ENCODE data around the gene RPS21. TPM values are rescaled to one million over a fixed set of nuclear protein-coding genes. Genes with fewer than 3 reads are reported as not detected.

RPS21 gene
- total and polyA plus RNA-seq, 2 experiments from 2014 or later, result 639 to 1,039 TPM

GRCh38 chr20:62374331-62375152 lies 12.4 kb upstream of the RPS21 start:
- WGBS, 2 experiments (ENCODE audit: low coverage in 1 of 2, low lambda C conversion rate in 2 of 2, missing lambda C conversion rate in 2 of 2), result 38 to 40% methylated on average over 24 of the region's 24 CpGs
- Histone ChIP-seq H3K36me3 (ENCODE audit: low read depth) (no peaks in the 10 kb centered on the region), H3K27ac (no peak overlapping the region), H3K79me2 (ENCODE audit: insufficient read depth) (no peaks in the 10 kb centered on the region), H3K9ac (no peak overlapping the region), H4K20me1 (ENCODE audit: insufficient read depth) (no peaks in the 10 kb centered on the region), H3K9me3 (ENCODE audit: low read depth) (no peaks in the 10 kb centered on the region), H3F3A (ENCODE audit: insufficient read depth) (no peaks in the 10 kb centered on the region), H3K4me3 (no peak overlapping the region), H3K9me2 (ENCODE audit: insufficient read depth) (no peaks in the 10 kb centered on the region), H3K4me2 (ENCODE audit: unreplicated experiment) (no peak overlapping the region), H3K27me3 (replicated peaks; ENCODE audit: insufficient read depth) (no peaks in the 10 kb centered on the region), H2AFZ (no peak overlapping the region), H3K4me1 (ENCODE audit: insufficient read depth) (peaks cover 9% of the 10 kb centered on the region)
- TF ChIP-seq EZH2phosphoT487 (IDR thresholded peaks at IDR 0.05; ENCODE audit: insufficient read depth, low read depth), result no peak
- no peak for TF ChIP-seq EZH2 (IDR thresholded peaks at IDR 0.05; ENCODE audit: insufficient read depth, poor library complexity, severe bottlenecking)
- no peak for DNase-seq
- in situ Hi-C loops (cut with MboI), result loop anchor here (25.0 kb wide), 1 partner anchor 362 kb away; no protein-coding TSS in a partner anchor

- Histone ChIP-seq H3K9ac (no peak overlapping the region), H3K27me3 (replicated peaks; ENCODE audit: insufficient read depth) (no peaks in the 10 kb centered on the region), H3K79me2 (ENCODE audit: insufficient read depth) (no peaks in the 10 kb centered on the region), H3F3A (ENCODE audit: insufficient read depth) (no peaks in the 10 kb centered on the region), H3K4me3 (no peak overlapping the region), H3K36me3 (ENCODE audit: low read depth) (no peaks in the 10 kb centered on the region), H2AFZ (no peak overlapping the region), H3K4me2 (ENCODE audit: unreplicated experiment) (no peak overlapping the region), H3K27ac (no peak overlapping the region), H3K9me3 (ENCODE audit: low read depth) (no peaks in the 10 kb centered on the region), H3K4me1 (ENCODE audit: insufficient read depth) (peaks cover 10% of the 10 kb centered on the region), H4K20me1 (ENCODE audit: insufficient read depth) (no peaks in the 10 kb centered on the region), H3K9me2 (ENCODE audit: insufficient read depth) (no peaks in the 10 kb centered on the region)
- TF ChIP-seq EZH2 (IDR thresholded peaks at IDR 0.05; ENCODE audit: insufficient read depth, poor library complexity, severe bottlenecking) (no peak), EZH2phosphoT487 (IDR thresholded peaks at IDR 0.05; ENCODE audit: insufficient read depth, low read depth) (no peak)
- DNase-seq, result peak; percentile 53
- WGBS, 2 experiments (ENCODE audit: low coverage in 1 of 2, low lambda C conversion rate in 2 of 2, missing lambda C conversion rate in 2 of 2), result 54 to 56% methylated on average over 22 to 25 of the region's 26 CpGs
- in situ Hi-C loops (cut with MboI), result loop anchor here (25.0 kb wide), 1 partner anchor 364 kb away; no protein-coding TSS in a partner anchor
These were observed 10.5 kb upstream of the RPS21 start for GRCh38 chr20:62376112-62377063.

GRCh38 chr20:62377064-62377461 lies 9.8 kb upstream of the RPS21 start:
- TF ChIP-seq EZH2phosphoT487 (IDR thresholded peaks at IDR 0.05; ENCODE audit: insufficient read depth, low read depth), result no peak
- TF ChIP-seq EZH2 (IDR thresholded peaks at IDR 0.05; ENCODE audit: insufficient read depth, poor library complexity, severe bottlenecking), result no peak
- H3K4me2 ChIP-seq (ENCODE audit: unreplicated experiment), result no peak overlapping the region

GRCh38 chr20:62377615-62378178 lies 9.2 kb upstream of the RPS21 start:
- no peaks in the 10 kb centered on the region for H3K9me3 ChIP-seq (ENCODE audit: low read depth)
- no peaks in the 10 kb centered on the region for H3K27me3 ChIP-seq (replicated peaks; ENCODE audit: insufficient read depth)
- H4K20me1 ChIP-seq (ENCODE audit: insufficient read depth), result no peaks in the 10 kb centered on the region
- DNase-seq, result no peak
- H3K4me3 ChIP-seq, result no peak overlapping the region
- H3K79me2 ChIP-seq (ENCODE audit: insufficient read depth), result peaks cover 11% of the 10 kb centered on the region; the same call in 1 of the 2 replicates
- no peak overlapping the region for H3K27ac ChIP-seq
- no peaks in the 10 kb centered on the region for H3K9me2 ChIP-seq (ENCODE audit: insufficient read depth)
- TF ChIP-seq EZH2 (IDR thresholded peaks at IDR 0.05; ENCODE audit: insufficient read depth, poor library complexity, severe bottlenecking) (no peak), EZH2phosphoT487 (IDR thresholded peaks at IDR 0.05; ENCODE audit: insufficient read depth, low read depth) (no peak)
- no peak overlapping the region for H3K9ac ChIP-seq
- peaks cover 13% of the 10 kb centered on the region for H3K4me1 ChIP-seq (ENCODE audit: insufficient read depth)
- no peaks in the 10 kb centered on the region for H3K36me3 ChIP-seq (ENCODE audit: low read depth)
- H3F3A ChIP-seq (ENCODE audit: insufficient read depth), result no peaks in the 10 kb centered on the region
- H2AFZ ChIP-seq, result no peak overlapping the region
- in situ Hi-C loops (cut with MboI), result loop anchor here (25.0 kb wide), 1 partner anchor 365 kb away; no protein-coding TSS in a partner anchor
- H3K4me2 ChIP-seq (ENCODE audit: unreplicated experiment), result no peak overlapping the region
- 47 to 56% methylated on average over 12 to 14 of the region's 15 CpGs for WGBS, 2 experiments (ENCODE audit: low coverage in 1 of 2, low lambda C conversion rate in 2 of 2, missing lambda C conversion rate in 2 of 2)

More at GRCh38 chr20:62377064-62377461, 9.8 kb upstream of the RPS21 start:
- Histone ChIP-seq H3K27me3 (replicated peaks; ENCODE audit: insufficient read depth) (no peaks in the 10 kb centered on the region), H4K20me1 (ENCODE audit: insufficient read depth) (no peaks in the 10 kb centered on the region), H3K9me2 (ENCODE audit: insufficient read depth) (no peaks in the 10 kb centered on the region), H3K4me1 (ENCODE audit: insufficient read depth) (peaks cover 13% of the 10 kb centered on the region), H3K79me2 (ENCODE audit: insufficient read depth) (peaks cover 6% of the 10 kb centered on the region; the same call in 1 of the 2 replicates), H3K9me3 (ENCODE audit: low read depth) (no peaks in the 10 kb centered on the region), H3K9ac (no peak overlapping the region), H3K27ac (no peak overlapping the region), H3K4me3 (no peak overlapping the region), H3F3A (ENCODE audit: insufficient read depth) (no peaks in the 10 kb centered on the region), H2AFZ (no peak overlapping the region), H3K36me3 (ENCODE audit: low read depth) (no peaks in the 10 kb centered on the region)
- no peak for DNase-seq
- in situ Hi-C loops (cut with MboI), result loop anchor here (25.0 kb wide), 1 partner anchor 365 kb away; no protein-coding TSS in a partner anchor
- WGBS, 2 experiments (ENCODE audit: low coverage in 1 of 2, low lambda C conversion rate in 2 of 2, missing lambda C conversion rate in 2 of 2), result 83 to 86% methylated on average over 17 of the region's 17 CpGs

Data from GM23248 (cell line).